GM21717 (cell line): ENCODE results near the gene LHX6.

ENCODE experiments used
- ATAC-seq: cut with Tn5 transposase; IDR thresholded peaks from one replicate; pipeline ENCODE4 v1.9.1; 2021; ENCODE audit warnings: mild to moderate bottlenecking, moderate library complexity; ENCODE audit not compliant: unreplicated experiment

Gene LHX6

GRCh38 chr9:122228568-122229484 is at the start of gene LHX6:
LHX6 (minus strand) TSS chr9:122228957; CDS start chr9:122228740, 217 bp downstream.
- no peak for ATAC-seq

DNA sequence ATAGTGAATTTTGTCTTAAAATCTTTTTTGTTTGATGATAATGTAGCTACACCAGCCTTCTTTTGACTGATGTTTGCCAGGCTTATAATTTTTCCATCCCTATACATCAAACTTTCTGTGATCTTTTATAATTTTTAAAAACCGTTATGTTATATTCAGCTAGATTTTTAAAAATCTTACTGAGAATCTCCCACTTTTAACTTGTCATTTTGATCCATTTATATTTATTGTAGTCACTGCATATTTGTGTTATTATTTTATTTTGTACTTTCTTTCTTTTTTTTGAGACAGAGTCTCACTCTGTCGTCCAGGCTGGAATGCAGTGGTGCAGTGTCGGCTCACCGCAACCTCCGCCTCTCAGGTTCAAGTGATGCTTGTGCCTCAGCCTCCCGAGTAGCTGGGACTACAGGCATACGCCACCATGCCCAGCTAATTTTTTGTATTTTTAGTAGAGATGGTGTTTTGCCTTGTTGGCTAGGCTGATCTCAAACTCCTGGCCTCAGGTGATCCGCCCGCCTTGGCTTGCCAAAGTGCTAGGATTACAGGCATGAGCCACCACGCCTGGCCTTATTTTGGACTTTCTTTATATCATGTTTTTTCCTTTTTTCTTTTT is 48.6 kb upstream of the LHX6 start:
- ATAC-seq: no peak

DNA sequence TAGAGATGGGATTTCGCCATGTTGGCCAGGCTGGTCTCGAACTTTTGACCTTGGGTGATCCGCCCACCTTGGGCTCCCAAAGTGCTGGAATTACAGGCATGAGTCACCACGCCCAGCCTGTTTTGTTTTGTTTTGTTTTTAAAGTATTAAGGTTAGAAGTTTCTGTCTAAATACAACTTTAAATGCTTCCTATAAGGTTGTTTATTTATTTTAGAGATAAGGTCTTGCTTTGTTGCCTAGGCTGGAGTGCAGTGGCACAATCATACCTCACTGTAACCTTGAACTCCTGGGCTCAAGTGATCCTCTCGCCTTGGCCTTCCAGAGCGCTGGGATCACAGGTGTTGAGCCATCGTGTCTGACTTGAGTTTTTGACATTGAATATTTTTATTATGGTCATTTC is 47.3 kb upstream of the LHX6 start:
- ATAC-seq: no peak

DNA sequence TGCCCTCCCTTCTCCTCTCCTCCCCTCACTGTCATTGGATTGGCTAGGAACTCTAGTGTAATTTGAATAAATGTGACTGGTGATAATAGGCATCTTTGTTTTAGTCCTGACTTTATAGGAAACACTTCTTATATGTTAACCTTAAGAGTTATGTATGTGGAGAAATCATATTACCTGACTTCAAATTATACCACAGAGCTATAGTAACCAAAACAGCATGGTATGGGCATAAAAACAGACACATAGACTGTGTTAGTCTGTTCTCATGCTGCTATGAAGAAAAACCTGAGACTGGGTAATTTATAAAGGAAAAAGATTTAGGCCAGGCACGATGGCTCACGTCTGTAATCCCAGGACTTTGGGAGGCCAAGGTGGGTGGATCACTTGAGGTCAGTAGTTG is 45.3 kb upstream of the LHX6 start:
- ATAC-seq: no peak

- no peak for ATAC-seq
Measured at GRCh38 chr9:122268041-122268814, 39.5 kb upstream of the LHX6 start.

DNA sequence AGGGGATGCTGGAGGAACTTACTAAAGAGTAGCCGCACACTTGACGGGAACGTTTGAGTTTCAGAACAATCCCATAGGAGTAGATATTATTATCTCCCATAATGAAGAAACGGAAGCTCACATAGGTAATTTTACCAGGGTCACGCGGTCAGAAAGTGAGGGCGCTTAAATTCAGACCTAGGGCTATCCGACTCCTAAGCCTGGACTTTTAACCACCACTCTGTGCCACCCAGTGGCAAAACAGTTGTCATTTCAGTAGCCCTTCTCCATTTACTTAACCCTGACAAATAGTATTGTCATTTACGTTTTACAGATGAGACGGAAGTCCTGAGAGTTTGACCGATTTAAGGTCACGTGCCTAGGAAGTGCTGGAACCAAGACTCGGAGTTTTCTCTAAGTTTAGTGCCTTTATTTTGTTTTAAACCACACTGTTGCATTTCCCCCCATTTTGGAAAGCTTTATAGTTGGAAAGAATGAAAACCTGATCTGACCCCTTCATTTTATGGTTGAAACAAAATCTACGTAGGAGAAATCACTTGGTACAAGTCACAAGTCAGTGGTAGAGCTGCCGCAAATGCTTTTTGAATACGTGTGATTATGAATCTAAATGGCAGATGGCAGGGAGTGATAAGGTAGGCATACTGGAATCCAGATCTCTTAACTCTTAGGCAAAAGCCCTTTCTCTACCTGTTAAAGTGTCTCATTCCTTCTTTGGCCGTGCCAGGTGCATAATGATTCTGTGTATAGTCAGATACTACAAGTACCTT is 36.6 kb upstream of the LHX6 start:
- ATAC-seq: peak; percentile 22

DNA sequence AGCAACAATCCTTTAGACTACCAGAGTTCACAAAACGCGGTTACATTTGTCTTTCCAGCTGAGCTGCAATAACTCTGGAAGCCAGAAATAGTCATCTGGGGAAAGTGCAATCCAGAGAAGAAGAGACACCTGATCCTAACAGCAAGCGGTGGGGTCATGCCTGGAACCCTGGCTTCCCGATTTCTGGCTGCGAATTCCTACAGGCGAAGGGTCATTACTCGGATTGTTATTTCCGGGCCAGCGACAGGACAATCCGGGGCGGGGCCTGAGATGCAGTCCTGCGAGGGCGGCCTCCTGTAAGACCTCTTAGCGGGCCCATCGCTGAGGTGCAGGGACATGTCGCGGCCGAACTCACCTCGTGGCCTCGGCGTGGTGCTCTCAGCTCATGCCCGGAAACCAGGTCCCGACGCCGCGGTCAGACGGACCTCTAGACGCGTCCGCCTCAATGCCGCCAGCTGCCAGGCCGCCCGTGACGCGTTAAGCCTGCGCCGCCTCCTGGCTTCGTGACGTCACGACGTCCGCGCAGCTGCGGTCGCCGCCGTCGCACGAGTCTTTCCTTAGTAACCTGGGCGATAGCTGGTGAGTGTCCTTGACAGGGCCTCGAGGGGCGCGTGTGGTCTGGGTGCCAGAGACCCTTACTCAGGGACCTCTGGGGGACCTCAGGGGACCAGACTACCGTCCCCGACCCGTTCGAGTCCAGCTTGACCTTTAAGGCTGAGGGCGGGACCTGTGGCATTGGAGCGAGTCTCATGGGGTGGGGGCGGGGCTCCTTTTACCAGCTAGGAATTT is 35.8 kb upstream of the LHX6 start, which contains the start of the genes MRRF and RBM18:
MRRF (plus strand) TSS at position 523 of the 789 bp plus-strand sequence. CDS start 6,010 bp downstream, outside the sequence.
RBM18 (minus strand) TSS at position 481 of the 789 bp plus-strand sequence. CDS start 3,348 bp downstream, outside the sequence.
- peak; percentile 83 for ATAC-seq

GRCh38 chr9:122263699-122264349 is 35.1 kb upstream of the LHX6 start:
- no peak for ATAC-seq

GRCh38 chr9:122262073-122262472 is 33.3 kb upstream of the LHX6 start:
- no peak for ATAC-seq

DNA sequence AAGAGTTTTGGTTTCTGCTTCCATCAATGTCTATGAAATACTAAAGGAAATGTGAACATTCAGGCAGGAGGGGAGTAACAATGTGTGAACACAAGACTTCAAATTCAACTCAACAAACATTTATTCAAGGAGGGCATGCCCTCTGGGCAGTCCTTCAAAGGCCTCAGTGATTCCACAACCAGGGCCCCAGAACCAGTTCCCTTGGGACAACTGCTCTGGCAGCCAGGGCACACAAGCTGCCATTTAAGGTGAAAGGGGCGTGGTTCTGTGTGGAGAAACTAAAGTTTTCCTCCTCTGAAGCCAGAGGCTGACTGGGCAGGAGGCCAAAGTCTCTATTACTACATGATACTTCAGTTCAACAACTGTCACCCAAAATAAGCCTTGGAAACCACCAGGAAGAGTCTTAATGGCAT is 32.7 kb upstream of the LHX6 start:
- no peak for ATAC-seq

DNA sequence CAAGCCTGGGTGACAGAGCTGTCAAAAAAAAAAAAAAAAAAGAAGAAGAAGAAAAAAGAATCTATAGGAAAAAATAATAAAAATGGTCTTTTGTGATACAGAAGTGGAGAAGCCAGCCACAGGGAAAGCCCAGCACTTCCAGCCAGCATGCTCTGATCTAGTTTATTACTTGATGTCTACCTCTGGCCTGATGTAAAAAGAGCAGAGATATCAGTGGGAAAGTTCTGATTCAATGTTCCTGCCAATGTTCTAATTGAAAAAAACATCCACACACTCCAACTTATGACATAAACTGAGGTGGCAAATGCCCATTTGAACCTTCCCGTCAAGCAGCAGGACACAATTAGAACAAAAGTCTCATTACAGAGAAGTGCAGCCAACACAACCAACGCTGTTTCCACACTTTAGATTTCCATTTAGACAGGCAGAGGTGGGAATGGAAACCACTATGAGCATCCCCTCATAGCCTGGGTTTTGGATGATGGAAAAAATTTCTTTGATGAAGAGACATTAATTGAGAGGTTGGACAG is 30.2 kb upstream of the LHX6 start:
- no peak for ATAC-seq

GRCh38 chr9:122256206-122256605 is 27.4 kb upstream of the LHX6 start:
- no peak for ATAC-seq

- no peak for ATAC-seq
Measured at GRCh38 chr9:122254761-122255160, 26.0 kb upstream of the LHX6 start.

DNA sequence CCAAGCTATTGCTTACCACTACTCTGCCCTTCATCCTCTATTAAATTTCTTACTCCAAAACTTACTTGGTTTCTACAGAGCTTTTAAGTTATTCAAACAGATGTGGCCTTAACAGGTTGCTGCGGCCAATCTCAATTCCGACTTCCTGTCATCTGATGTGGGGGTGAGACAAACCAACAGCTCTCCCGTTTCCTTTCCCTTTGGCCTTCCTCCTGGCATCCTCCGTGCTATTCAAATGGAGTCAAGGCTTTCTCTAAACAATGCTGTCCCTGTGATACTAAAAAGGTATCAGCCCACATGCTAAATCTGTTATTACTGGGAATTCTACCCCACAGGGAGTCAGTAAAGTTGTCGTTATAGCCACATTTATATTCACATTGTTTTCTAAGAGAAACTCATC is 24.0 kb upstream of the LHX6 start:
- ATAC-seq: no peak

- no peak for ATAC-seq
Measured at GRCh38 chr9:122251351-122251750, 22.6 kb upstream of the LHX6 start.

DNA sequence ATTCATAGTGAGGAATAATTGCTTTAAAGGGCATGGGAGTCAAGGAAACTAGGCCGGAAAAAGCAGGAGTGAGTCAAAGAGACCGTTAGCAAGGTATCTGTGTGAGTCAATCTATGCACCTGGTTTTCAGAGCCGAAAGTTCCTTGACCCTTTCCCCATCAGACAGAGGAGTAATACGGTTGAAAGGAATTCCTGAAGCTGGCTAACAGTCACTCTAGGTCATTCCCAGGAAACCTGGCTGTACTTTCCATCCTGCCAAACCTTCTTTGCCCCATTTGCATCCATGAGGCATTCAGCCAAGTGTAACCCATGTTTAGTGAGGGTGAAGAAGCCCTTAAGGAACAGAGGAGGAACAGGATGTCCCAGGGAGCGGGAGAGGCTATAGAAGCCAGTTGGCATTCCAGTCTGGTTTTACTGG is 19.7 kb upstream of the LHX6 start:
- ATAC-seq: no peak

GRCh38 chr9:122246666-122247065 is 17.9 kb upstream of the LHX6 start:
- ATAC-seq: no peak

- ATAC-seq: no peak
Measured at GRCh38 chr9:122244349-122244748, 15.6 kb upstream of the LHX6 start.

GRCh38 chr9:122239722-122240121 is 11.0 kb upstream of the LHX6 start:
- ATAC-seq: no peak
